HCT116 (cell line): ENCODE data around the gene MRPL58.

Experiments
- CTCF ChIP-seq, 3 experiments: fragments of 200-600 bp in 1 of 3; sonication (generic) in 1 of 3; IDR thresholded peaks in 2 of 3; conservative IDR thresholded peaks in 1 of 3; 2 replicates each; pipeline ENCODE4 v1.5.1; 2012 to 2017; ENCODE audit warnings: low read depth in 2 of 3, low read length in 2 of 3, antibody characterized with exemption in 1 of 3, borderline replicate concordance in 1 of 3, control low read depth in 1 of 3, mild to moderate bottlenecking in 1 of 3, mixed read lengths in 1 of 3, mixed run types in 1 of 3, moderate library complexity in 1 of 3; ENCODE audit not compliant: insufficient read depth in 1 of 3
- JUND ChIP-seq: IDR thresholded peaks from 2 replicates; pipeline ENCODE4 v1.6.1; 2012
- POLR2AphosphoS5 ChIP-seq: IDR thresholded peaks from 2 replicates; pipeline ENCODE4 v1.6.1; 2011; ENCODE audit warnings: mild to moderate bottlenecking, low read depth, low read length, moderate library complexity
- SIN3A ChIP-seq: IDR thresholded peaks from 2 replicates; pipeline ENCODE4 v1.6.1; 2012; ENCODE audit warnings: low read depth
- SP1 ChIP-seq: IDR thresholded peaks from 2 replicates; pipeline ENCODE4 v1.6.1; 2012; ENCODE audit warnings: low read depth
- ZNF274 ChIP-seq: fragments of 200-500 bp; sonication (Bioruptor generic); IDR thresholded peaks from 2 replicates; pipeline ENCODE4 v1.6.1; 2014; ENCODE audit warnings: mild to moderate bottlenecking, low read depth, low read length, inconsistent platforms

DNA sequence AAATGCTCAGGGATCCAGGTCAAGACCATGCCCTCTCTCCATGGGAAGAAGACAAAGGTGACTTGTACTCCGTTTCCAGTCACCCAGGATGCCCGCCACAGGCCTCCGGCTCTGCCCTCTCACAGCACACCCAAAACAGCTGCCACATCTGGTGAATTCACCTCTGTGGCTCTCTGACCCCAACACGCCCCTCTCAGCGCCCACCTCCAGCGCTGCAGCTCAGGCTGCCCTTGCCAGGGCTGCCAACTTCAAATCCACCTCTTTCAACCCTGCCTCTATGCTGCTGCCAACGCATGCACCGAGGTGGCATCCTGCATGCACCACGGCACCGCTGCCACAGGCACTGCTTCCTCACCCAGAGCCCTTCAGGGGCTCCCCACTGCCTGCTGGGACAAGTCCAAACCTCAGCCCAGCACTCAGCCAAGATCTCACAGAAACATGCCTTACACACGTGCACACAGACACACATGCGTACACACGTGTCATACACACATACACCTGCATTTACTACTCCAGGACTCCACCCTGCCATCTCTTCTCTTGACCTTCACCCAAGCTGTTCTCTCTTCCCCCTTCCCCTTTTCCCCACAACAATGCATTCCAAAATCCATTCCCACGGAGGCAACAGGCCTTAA, 47.4 kb upstream of the MRPL58 start:
- TF ChIP-seq JUND (no peak), ZNF274 (no peak), POLR2AphosphoS5 (no peak), CTCF (IDR thresholded peaks at IDR 0.05 in 2 of 3, conservative IDR thresholded peaks at IDR 0.05 in 1 of 3; ENCODE audit: borderline replicate concordance in 1 of 3, insufficient read depth in 1 of 3, low read depth in 2 of 3, low read length in 2 of 3) (no peak), SP1 (no peak), SIN3A (no peak)
